Gastroesophageal sphincter (tissue), 4 donors: ENCODE data around the gene CNTNAP5. TPM values are rescaled to one million over a fixed set of nuclear protein-coding genes. Genes with fewer than 3 reads are reported as not detected.

Experiments
- ATAC-seq: fragments of 150-250 bp; one replicate; pipeline ENCODE4 v1.9.1; 2016; ENCODE audit warnings: mild to moderate bottlenecking, moderate library complexity
- H3K27ac ChIP-seq, 4 donors: fragments of 200-600 bp; sonication (generic) in 3 of 4; 1 replicate in 3 of 4; 2 replicates in 1 of 4; pipeline ENCODE4 v1.5.1; 2016 to 2019
- H3K27me3 ChIP-seq: fragments of 200-600 bp; sonication (generic); one replicate; pipeline ENCODE4 v1.5.1; 2019
- H3K36me3 ChIP-seq, 2 donors: fragments of 200-600 bp; sonication (generic); one replicate each; pipeline ENCODE4 v1.5.1; 2019; ENCODE audit warnings: control low read depth in 1 of 2
- H3K4me1 ChIP-seq, 3 donors: fragments of 200-600 bp; sonication (generic); 1 replicate in 2 of 3; 2 replicates in 1 of 3; pipeline ENCODE4 v1.5.1; 2016 to 2019; ENCODE audit warnings: control low read depth in 2 of 3
- H3K4me3 ChIP-seq, 2 donors: fragments of 200-600 bp; sonication (generic); one replicate each; pipeline ENCODE4 v1.5.1; 2019; ENCODE audit warnings: mild to moderate bottlenecking in 1 of 2, moderate library complexity in 1 of 2
- H3K9me3 ChIP-seq, 3 donors: fragments of 200-600 bp; sonication (generic); one replicate each; pipeline ENCODE4 v1.5.1; 2017 to 2019; ENCODE audit warnings: control low read depth in 2 of 3
- CTCF ChIP-seq, 4 experiments: fragments of 200-600 bp in 2 of 4; fragments of 450-650 bp in 2 of 4; sonication (generic) in 1 of 4; IDR thresholded peaks; one replicate each; pipeline ENCODE4 v1.5.1; 2017 to 2019; ENCODE audit warnings: antibody characterized with exemption in 4 of 4, mild to moderate bottlenecking in 2 of 4, moderate library complexity in 2 of 4
- EP300 ChIP-seq: sonication (generic); formaldehyde crosslinking; IDR thresholded peaks from one replicate; pipeline ENCODE4 v1.6.1; 2017; ENCODE audit warnings: antibody characterized with exemption, mild to moderate bottlenecking
- POLR2A ChIP-seq, 2 donors: fragments of 450-650 bp; IDR thresholded peaks; one replicate each; pipeline ENCODE4 v1.6.1; 2017; ENCODE audit warnings: antibody characterized with exemption in 2 of 2, mild to moderate bottlenecking in 2 of 2, moderate library complexity in 1 of 2
- POLR2AphosphoS5 ChIP-seq: sonication (generic); formaldehyde crosslinking; IDR thresholded peaks from one replicate; pipeline ENCODE4 v1.6.1; 2017; ENCODE audit warnings: antibody characterized with exemption
- WGBS, 2 donors: methylation state at CpG; one replicate each; pipeline ENCODE4 v1.1.5; 2018; ENCODE audit warnings: low coverage in 1 of 2; 5-methylcytosine and 5-hydroxymethylcytosine counted together
- total RNA-seq, 4 donors: library from RNA; depleted of rRNA; stranded (reverse); fragments of >200 nt; gene quantifications; one replicate each; pipeline ENCODE4 v1.1.0, GENCODE V29; 2016

The CNTNAP5 gene
- total RNA-seq, 4 donors from 2014 or later, result 3.2 TPM; not detected in 3

- Histone ChIP-seq H3K9me3 (no peaks in the 10 kb centered on the region), H3K27me3 (no peaks in the 10 kb centered on the region), H3K4me1 (no peaks in the 10 kb centered on the region), H3K27ac (no peak overlapping the region), H3K4me3 (no peak overlapping the region), H3K36me3 (no peaks in the 10 kb centered on the region)
- no peak for ATAC-seq
- no peak for TF ChIP-seq CTCF (IDR thresholded peaks at IDR 0.05)
- TF ChIP-seq EP300, result no peak
These were observed 585.1 kb downstream of the CNTNAP5 start for GRCh38 chr2:124610141-124610540.

GRCh38 chr2:124610866-124611265 lies 585.8 kb downstream of the CNTNAP5 start:
- ATAC-seq, result no peak
- TF ChIP-seq POLR2AphosphoS5 (no peak), EP300 (no peak), POLR2A (IDR thresholded peaks at IDR 0.05) (no peak), CTCF (IDR thresholded peaks at IDR 0.05) (no peak)
- Histone ChIP-seq H3K4me1 (no peaks in the 10 kb centered on the region), H3K27ac (no peak overlapping the region), H3K27me3 (no peaks in the 10 kb centered on the region), H3K4me3 (no peak overlapping the region), H3K9me3 (no peaks in the 10 kb centered on the region), H3K36me3 (no peaks in the 10 kb centered on the region)
- WGBS, 2 donors, result 81 to 94% methylated on average over 5 to 10 of the region's 10 CpGs

GRCh38 chr2:124623560-124623959 lies 598.5 kb downstream of the CNTNAP5 start:
- no peaks in the 10 kb centered on the region for H3K4me1 ChIP-seq
- H3K9me3 ChIP-seq, result no peaks in the 10 kb centered on the region
- ATAC-seq, result no peak
- no peak overlapping the region for H3K4me3 ChIP-seq
- H3K27ac ChIP-seq, result no peak overlapping the region
- TF ChIP-seq EP300 (no peak), POLR2A (IDR thresholded peaks at IDR 0.05) (no peak), CTCF (IDR thresholded peaks at IDR 0.05) (no peak), POLR2AphosphoS5 (no peak)
- no peaks in the 10 kb centered on the region for H3K27me3 ChIP-seq
- H3K36me3 ChIP-seq, result no peaks in the 10 kb centered on the region

GRCh38 chr2:124625561-124625960 lies 600.5 kb downstream of the CNTNAP5 start:
- H3K4me1 ChIP-seq, result no peaks in the 10 kb centered on the region
- no peaks in the 10 kb centered on the region for H3K27me3 ChIP-seq
- TF ChIP-seq POLR2AphosphoS5 (no peak), CTCF (IDR thresholded peaks at IDR 0.05) (no peak), POLR2A (IDR thresholded peaks at IDR 0.05) (no peak), EP300 (no peak)
- no peak overlapping the region for H3K4me3 ChIP-seq
- no peaks in the 10 kb centered on the region for H3K9me3 ChIP-seq
- H3K36me3 ChIP-seq, result no peaks in the 10 kb centered on the region
- H3K27ac ChIP-seq, result no peak overlapping the region
- 77 to 93% methylated on average over 3 to 5 of the region's 5 CpGs for WGBS, 2 donors
- no peak for ATAC-seq

GRCh38 chr2:124626993-124627392 lies 601.9 kb downstream of the CNTNAP5 start:
- Histone ChIP-seq H3K36me3 (no peaks in the 10 kb centered on the region), H3K9me3 (no peaks in the 10 kb centered on the region), H3K4me3 (no peak overlapping the region), H3K27me3 (no peaks in the 10 kb centered on the region), H3K4me1 (no peaks in the 10 kb centered on the region), H3K27ac (no peak overlapping the region)
- no peak for ATAC-seq
- 72% methylated on average over 4 of the region's 5 CpGs; no CpG with 5 or more reads in 1 of the 2 donors for WGBS, 2 donors
- TF ChIP-seq CTCF (IDR thresholded peaks at IDR 0.05), result no peak
- TF ChIP-seq POLR2A (IDR thresholded peaks at IDR 0.05), result no peak
- TF ChIP-seq POLR2AphosphoS5, result no peak
- TF ChIP-seq EP300, result no peak
